Brain microvascular endothelial cell (primary cell): Measurements from ENCODE around the gene CYP4F8.

Experiments
- DNase-seq: peaks from one replicate; pipeline ENCODE4 v3.0.0-alpha.2; 2020
- H3K27ac ChIP-seq: fragments of 250-450 bp; sonication (Bioruptor Pico); 2 replicates; pipeline ENCODE4 v1.5.1; 2020; ENCODE audit warnings: mild to moderate bottlenecking, moderate library complexity
- H3K27me3 ChIP-seq: fragments of 250-450 bp; sonication (Bioruptor Pico); replicated peaks from 2 replicates; pipeline ENCODE4 v1.5.1; 2020; ENCODE audit warnings: mild to moderate bottlenecking
- H3K36me3 ChIP-seq: fragments of 250-450 bp; sonication (Bioruptor Pico); replicated peaks from 2 replicates; pipeline ENCODE4 v1.5.1; 2020; ENCODE audit warnings: mild to moderate bottlenecking
- H3K4me3 ChIP-seq: 2 replicates; pipeline ENCODE4 v1.5.1; 2011; ENCODE audit warnings: low read depth, mild to moderate bottlenecking, control low read depth, low read length, moderate library complexity
- CTCF ChIP-seq: IDR thresholded peaks from 2 replicates; pipeline ENCODE4 v1.5.1; 2011; ENCODE audit warnings: low read depth, mild to moderate bottlenecking, moderate library complexity, low read length, control low read depth, inconsistent platforms; ENCODE audit errors: missing control alignments
- in situ Hi-C: cut with HindIII; loops from 2 replicates; pipeline ENCODE4 v1.10.0; 2017; ENCODE audit warnings: low sequenced_read_pairs, low pct_ligation_motif_present

The CYP4F8 gene

DNA sequence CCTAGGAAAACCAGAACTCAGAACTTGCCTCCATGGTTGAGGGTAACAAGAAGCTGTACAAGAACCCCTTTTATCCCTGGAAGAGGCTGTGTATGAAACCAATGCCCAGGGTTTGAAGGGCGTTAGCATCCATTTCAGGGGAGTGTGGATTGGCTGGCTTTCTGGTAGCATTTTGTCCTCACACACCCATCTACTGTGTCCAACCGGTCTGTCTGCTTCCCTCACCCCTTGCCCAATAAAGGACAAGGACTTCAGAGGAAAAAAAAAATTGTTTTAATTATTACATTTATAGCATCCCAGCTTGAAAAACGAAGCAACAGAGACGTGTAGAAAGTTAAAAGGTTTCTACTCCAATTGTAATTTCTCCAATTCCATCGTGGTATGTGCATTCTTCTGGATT is 2.7 kb upstream of the CYP4F8 start:
- H3K27ac ChIP-seq: no peak overlapping the region
- no peaks in the 10 kb centered on the region for H3K36me3 ChIP-seq
- no peak for DNase-seq
- in situ Hi-C loops: no loop called here
- TF ChIP-seq CTCF: no peak
- no peak overlapping the region for H3K4me3 ChIP-seq
- no peaks in the 10 kb centered on the region for H3K27me3 ChIP-seq

DNA sequence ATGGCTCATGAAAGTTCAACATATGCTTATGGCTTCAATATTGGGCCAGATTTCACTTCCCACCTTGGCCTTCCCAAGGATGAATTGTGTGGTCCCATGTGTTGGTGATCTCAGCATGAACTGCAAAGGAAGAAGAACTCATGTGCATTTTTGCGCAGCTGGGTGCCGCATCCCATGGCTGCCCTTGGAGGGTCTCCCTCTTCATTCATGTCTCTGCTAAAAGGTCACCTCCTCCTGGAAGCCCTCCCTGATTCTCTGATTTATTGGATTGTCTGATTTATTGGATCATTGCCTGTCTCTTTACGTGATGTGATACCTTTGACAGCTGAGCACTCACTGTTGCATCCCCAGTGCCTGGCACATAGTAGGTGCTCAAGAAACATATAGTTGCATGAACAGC is 1.7 kb upstream of the CYP4F8 start:
- no peak for TF ChIP-seq CTCF
- no peak overlapping the region for H3K27ac ChIP-seq
- no peaks in the 10 kb centered on the region for H3K36me3 ChIP-seq
- no peak overlapping the region for H3K4me3 ChIP-seq
- H3K27me3 ChIP-seq: no peaks in the 10 kb centered on the region
- DNase-seq: no peak
- in situ Hi-C loops: no loop called here

DNA sequence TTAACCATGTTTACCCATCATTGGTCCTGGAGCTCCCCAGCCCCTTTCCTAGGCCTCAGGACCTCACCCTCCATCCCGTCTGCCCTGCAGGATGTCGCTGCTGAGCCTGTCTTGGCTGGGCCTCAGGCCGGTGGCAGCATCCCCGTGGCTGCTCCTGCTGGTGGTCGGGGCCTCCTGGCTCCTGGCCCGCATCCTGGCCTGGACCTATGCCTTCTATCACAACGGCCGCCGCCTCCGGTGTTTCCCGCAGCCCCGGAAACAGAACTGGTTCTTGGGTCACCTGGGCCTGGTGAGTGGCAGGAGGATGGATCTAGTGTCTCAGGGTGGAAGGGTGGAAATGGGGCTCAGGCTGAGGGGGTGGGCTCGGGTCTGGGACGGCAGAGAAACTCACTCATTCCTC is 508 bp downstream of the CYP4F8 start:
- TF ChIP-seq CTCF: no peak
- no peaks in the 10 kb centered on the region for H3K36me3 ChIP-seq
- no peaks in the 10 kb centered on the region for H3K27me3 ChIP-seq
- DNase-seq: no peak
- no peak overlapping the region for H3K4me3 ChIP-seq
- no peak overlapping the region for H3K27ac ChIP-seq
- in situ Hi-C loops: no loop called here

DNA sequence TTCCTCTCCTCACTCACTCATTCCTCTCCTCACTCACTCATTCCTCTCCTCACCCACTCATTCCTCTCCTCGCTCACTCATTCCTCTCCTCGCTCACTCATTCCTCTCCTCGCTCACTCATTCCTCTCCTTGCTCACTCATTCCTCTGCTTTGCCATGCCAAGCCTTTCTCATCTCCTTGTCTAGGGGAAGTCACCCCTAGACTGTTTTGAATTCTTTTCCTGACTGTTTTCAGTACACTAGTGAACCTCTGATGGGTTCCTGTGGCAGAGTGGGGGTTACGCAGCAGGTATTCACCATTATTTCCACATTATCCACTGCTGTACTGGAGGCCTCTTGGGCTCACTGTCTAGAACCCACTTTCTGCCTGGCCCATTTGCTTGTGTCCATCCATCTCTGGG is 1.2 kb downstream of the CYP4F8 start:
- Histone ChIP-seq H3K36me3 (no peaks in the 10 kb centered on the region), H3K27ac (no peak overlapping the region), H3K27me3 (no peaks in the 10 kb centered on the region), H3K4me3 (no peak overlapping the region)
- no peak for DNase-seq
- no peak for TF ChIP-seq CTCF
- in situ Hi-C loops: no loop called here

- Histone ChIP-seq H3K27ac (no peak overlapping the region), H3K27me3 (no peaks in the 10 kb centered on the region), H3K36me3 (no peaks in the 10 kb centered on the region), H3K4me3 (no peak overlapping the region)
- in situ Hi-C loops: no loop called here
- DNase-seq: no peak
- no peak for TF ChIP-seq CTCF
These were observed 1.7 kb downstream of the CYP4F8 start for GRCh38 chr19:15616627-15617270.

DNA sequence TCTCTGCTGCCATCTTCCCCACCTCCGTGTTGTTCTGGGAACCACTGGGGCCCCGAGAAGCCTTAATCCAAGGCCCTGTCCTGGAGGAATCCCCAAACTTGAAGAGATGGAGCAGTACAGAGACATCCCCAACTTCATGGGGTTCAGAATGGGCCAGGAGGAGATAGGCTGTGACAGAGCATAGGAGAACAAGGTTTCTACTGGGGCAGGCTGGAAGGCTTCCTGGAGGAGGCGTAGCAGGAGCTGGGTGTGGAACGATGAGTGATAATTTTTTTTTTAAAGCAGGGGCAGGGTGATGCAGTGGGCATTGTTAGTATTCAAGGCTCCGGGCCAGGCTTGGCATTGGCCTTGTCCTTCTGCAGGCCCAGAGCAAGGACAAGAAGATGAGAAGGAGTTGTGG is 3.3 kb downstream of the CYP4F8 start:
- no peak for TF ChIP-seq CTCF
- H3K36me3 ChIP-seq: no peaks in the 10 kb centered on the region
- DNase-seq: no peak
- H3K27ac ChIP-seq: no peak overlapping the region
- in situ Hi-C loops: no loop called here
- H3K4me3 ChIP-seq: no peak overlapping the region
- no peaks in the 10 kb centered on the region for H3K27me3 ChIP-seq
